VCaP (cell line): ENCODE results near the gene CORO7.
A peak's percentile ranks its signal among the peaks of the same experiment; 100 is the strongest.

Source experiments
- H3K27ac ChIP-seq: fragments of 450-650 bp; 2 replicates; pipeline ENCODE4 v1.5.1; 2017
- CTCF ChIP-seq: fragments of 450-650 bp; conservative IDR thresholded peaks from 2 replicates; pipeline ENCODE4 v1.5.1; 2017; ENCODE audit warnings: mild to moderate bottlenecking, moderate library complexity

The CORO7 gene

GRCh38 chr16:4369007-4369733 lies 47.2 kb downstream of the CORO7 start:
- H3K27ac ChIP-seq, result peak overlapping the region; percentile 58
- no peak for TF ChIP-seq CTCF

DNA sequence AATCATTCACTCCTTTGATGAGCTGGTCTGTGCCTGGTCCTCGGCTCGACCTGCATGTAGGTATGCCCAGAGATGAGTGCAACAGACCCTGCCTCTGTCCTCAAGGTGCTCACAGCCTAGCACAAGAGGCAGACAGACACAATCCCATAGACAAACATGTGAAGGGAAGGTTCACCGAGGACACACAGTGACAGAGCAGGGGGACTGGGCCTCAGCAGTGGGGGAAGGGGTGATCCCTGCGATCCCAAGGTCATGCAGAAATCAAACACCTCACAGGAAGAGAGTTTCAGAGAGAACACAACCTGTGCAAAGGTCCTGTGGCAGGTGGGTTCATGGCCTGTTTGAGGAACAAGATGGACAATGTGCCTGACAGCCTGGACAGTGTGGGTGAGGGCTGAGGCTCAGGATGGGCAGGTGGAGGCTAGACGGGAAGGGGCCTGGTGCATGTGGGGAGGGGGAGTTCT lies 49.0 kb downstream of the CORO7 start:
- no peak overlapping the region for H3K27ac ChIP-seq
- no peak for TF ChIP-seq CTCF

GRCh38 chr16:4366016-4366415 lies 50.4 kb downstream of the CORO7 start:
- no peak overlapping the region for H3K27ac ChIP-seq
- TF ChIP-seq CTCF, result no peak

GRCh38 chr16:4365615-4366014 lies 50.8 kb downstream of the CORO7 start:
- no peak for TF ChIP-seq CTCF
- no peak overlapping the region for H3K27ac ChIP-seq

GRCh38 chr16:4365014-4365406 lies 51.4 kb downstream of the CORO7 start:
- TF ChIP-seq CTCF, result no peak
- no peak overlapping the region for H3K27ac ChIP-seq

GRCh38 chr16:4364196-4365013 lies 52.0 kb downstream of the CORO7 start:
- TF ChIP-seq CTCF, result no peak
- no peak overlapping the region for H3K27ac ChIP-seq

- H3K27ac ChIP-seq, result no peak overlapping the region
- no peak for TF ChIP-seq CTCF
These were observed 53.8 kb downstream of the CORO7 start for GRCh38 chr16:4362476-4363135.
